Effector CD8-positive, alpha-beta T cell (primary cell): ENCODE measurements around the gene IL36A.

ENCODE experiments used
- DNase-seq: peaks from one replicate; lab custom pipeline; 2025; lab: John Stamatoyannopoulos, UW

The IL36A gene

GRCh38 chr2:113007250-113007649, 2.0 kb downstream of the IL36A start:
- DNase-seq, result no peak

- no peak for DNase-seq
These were observed 4.4 kb downstream of the IL36A start for GRCh38 chr2:113009622-113010021.

GRCh38 chr2:113010088-113010487, 4.8 kb downstream of the IL36A start:
- DNase-seq, result no peak

- DNase-seq, result no peak
These were observed 5.8 kb downstream of the IL36A start for GRCh38 chr2:113011108-113011507.

- no peak for DNase-seq
These were observed 7.4 kb downstream of the IL36A start for GRCh38 chr2:113012436-113013335.

GRCh38 chr2:113013336-113013661, 8.0 kb downstream of the IL36A start:
- DNase-seq, result no peak

- DNase-seq, result no peak
These were observed 8.8 kb downstream of the IL36A start for GRCh38 chr2:113014067-113014466.

- no peak for DNase-seq
These were observed 9.8 kb downstream of the IL36A start for GRCh38 chr2:113015042-113015441.

- DNase-seq, result no peak
These were observed 10.4 kb downstream of the IL36A start for GRCh38 chr2:113015655-113016054.

- no peak for DNase-seq
These were observed 13.2 kb downstream of the IL36A start for GRCh38 chr2:113018509-113018908.

GRCh38 chr2:113021312-113021711, 16.1 kb downstream of the IL36A start:
- no peak for DNase-seq

GRCh38 chr2:113024764-113025163, 19.5 kb downstream of the IL36A start:
- no peak for DNase-seq

- DNase-seq, result no peak
These were observed 20.5 kb downstream of the IL36A start for GRCh38 chr2:113025737-113026136.

- no peak for DNase-seq
These were observed 22.4 kb downstream of the IL36A start for GRCh38 chr2:113027691-113028090.

GRCh38 chr2:113028112-113028511, 22.9 kb downstream of the IL36A start:
- no peak for DNase-seq

GRCh38 chr2:113032737-113033136, 27.5 kb downstream of the IL36A start:
- no peak for DNase-seq

- DNase-seq, result no peak
These were observed 28.8 kb downstream of the IL36A start for GRCh38 chr2:113034016-113034415.

- DNase-seq, result no peak
These were observed 31.5 kb downstream of the IL36A start for GRCh38 chr2:113036763-113037162.

- DNase-seq, result no peak
These were observed 33.0 kb downstream of the IL36A start for GRCh38 chr2:113038291-113038690.

- DNase-seq, result no peak
These were observed 33.9 kb downstream of the IL36A start for GRCh38 chr2:113039158-113039557.

GRCh38 chr2:113039719-113040118, 34.5 kb downstream of the IL36A start:
- DNase-seq, result no peak

GRCh38 chr2:113041871-113042270, 36.6 kb downstream of the IL36A start:
- no peak for DNase-seq

- DNase-seq, result no peak
These were observed 41.2 kb downstream of the IL36A start for GRCh38 chr2:113046465-113046864.
